ENCODE measurements around the gene POM121L2. TPM values are rescaled to one million over a fixed set of nuclear protein-coding genes. Genes with fewer than 3 reads are reported as not detected.
A peak's percentile ranks its signal among the peaks of the same experiment; 100 is the strongest.

Gene POM121L2
- total RNA-seq, 1 experiment from 2014 or later: not detected

- H3K27ac ChIP-seq (ENCODE audit: insufficient read length, low read depth, low read length): no peak overlapping the region
- no peak overlapping the region for H3K9ac ChIP-seq (ENCODE audit: extremely low read depth, insufficient read length, low read length)
- no CpG with 5 or more reads among the region's 1 CpG for WGBS (ENCODE audit: extremely low coverage, insufficient read length, low lambda C conversion rate)
- H4K8ac ChIP-seq (replicated peaks; ENCODE audit: insufficient read length, low read depth, low read length): no peak overlapping the region
- TF ChIP-seq CTCF (conservative IDR thresholded peaks at IDR 0.05): no peak
- peaks cover 0 to 3% of the 10 kb centered on the region in 2 experiments; a peak in 2 of 4 replicates for H3K4me1 Mint-ChIP-seq
- no peak for DNase-seq
- no peak overlapping the region for H2BK120ac ChIP-seq (ENCODE audit: low read depth, low read length, poor library complexity, severe bottlenecking)
- H3K9me3 ChIP-seq (ENCODE audit: control insufficient read depth, low read depth, low read length): no peaks in the 10 kb centered on the region
- H2AK5ac ChIP-seq (ENCODE audit: insufficient read length, low read length): no peak overlapping the region
- no peak overlapping the region for H2BK12ac ChIP-seq (ENCODE audit: insufficient read length, low read depth, low read length)
- peaks cover 6% of the 10 kb centered on the region for H3K23me2 ChIP-seq (ENCODE audit: insufficient read length, low read depth, low read length, poor library complexity, severe bottlenecking)
- H3K4me1 ChIP-seq (ENCODE audit: insufficient read depth, low read length): no peaks in the 10 kb centered on the region
- H3K27me3 ChIP-seq (ENCODE audit: insufficient read depth, low read length): peaks cover 2% of the 10 kb centered on the region; the same call in 1 of the 2 replicates
- no peak overlapping the region for H2BK15ac ChIP-seq (ENCODE audit: low read depth, low read length)
- H3K14ac ChIP-seq (ENCODE audit: insufficient read depth, low read length): no peak overlapping the region
- H3K4me3 Mint-ChIP-seq: peak overlapping the region; percentile 92 to 93
- H3K56ac ChIP-seq (ENCODE audit: insufficient read length, low read depth, low read length): no peak overlapping the region
- no peak overlapping the region for H3K4ac ChIP-seq (ENCODE audit: low read depth, low read length)
- H3K23ac ChIP-seq (ENCODE audit: insufficient read length, low read depth, low read length): no peak overlapping the region
- no peaks in the 10 kb centered on the region for H4K20me1 ChIP-seq (ENCODE audit: control insufficient read depth, insufficient read depth, insufficient read length)
- H3K79me1 ChIP-seq (ENCODE audit: insufficient read depth, low read depth, low read length, poor library complexity, severe bottlenecking): no peaks in the 10 kb centered on the region
- H3K4me2 ChIP-seq (ENCODE audit: insufficient read depth, insufficient read length, low read length): peak overlapping the region; percentile 89
- no peak overlapping the region for H3K27ac Mint-ChIP-seq
- H4K91ac ChIP-seq (ENCODE audit: insufficient read length, low read depth, low read length): no peak overlapping the region
- no peak overlapping the region for H2BK5ac ChIP-seq (ENCODE audit: insufficient read length, low read length)
- no peak overlapping the region for H3T11ph ChIP-seq (ENCODE audit: low read length)
- no peaks in the 10 kb centered on the region for H3K36me3 Mint-ChIP-seq (ENCODE audit: insufficient read depth in 1 of 3, low read depth in 3 of 3)
- no peak overlapping the region for H2BK20ac ChIP-seq (ENCODE audit: low read depth, low read length, poor library complexity, severe bottlenecking)
- no peak overlapping the region for H4K5ac ChIP-seq (ENCODE audit: insufficient read length, low read depth, low read length)
- no peak overlapping the region for H3K18ac ChIP-seq (ENCODE audit: insufficient read length, low read depth, low read length)
- peaks cover 30% of the 10 kb centered on the region for H3K27me3 Mint-ChIP-seq (ENCODE audit: low read depth)
- H3K79me2 ChIP-seq (ENCODE audit: insufficient read depth, low read length): no peaks in the 10 kb centered on the region
- peaks cover 0 to 6% of the 10 kb centered on the region in 2 experiments; a peak in 1 of 5 replicates for H3K9me3 Mint-ChIP-seq
- H2AFZ ChIP-seq (ENCODE audit: low read length): no peak overlapping the region
Observed at GRCh38 chr6:27281569-27281968, 30.5 kb downstream of the POM121L2 start.
